GM08714 (cell line): Measurements from ENCODE around the gene GADD45A.
"Not testable (repeated sequence)": the region's sequence is repeated elsewhere in the genome, so short reads cannot be mapped to it uniquely, and the experiment has no call there.

Experiments
- H3K4me3 ChIP-seq: fragments of 200-500 bp; sonication (Bioruptor generic); 2 replicates; pipeline ENCODE4 v1.5.1; 2014; ENCODE audit warnings: mild to moderate bottlenecking, low read length, inconsistent platforms
- ZNF274 ChIP-seq: IDR thresholded peaks from 2 replicates; pipeline ENCODE4 v1.6.1; 2012; ENCODE audit warnings: mild to moderate bottlenecking, low read depth, low read length

The GADD45A gene

GRCh38 chr1:67653304-67653703 is 31.7 kb upstream of the GADD45A start:
- no peak overlapping the region for H3K4me3 ChIP-seq
- TF ChIP-seq ZNF274 = no peak

GRCh38 chr1:67655581-67655980 is 29.4 kb upstream of the GADD45A start:
- TF ChIP-seq ZNF274 = no peak
- no peak overlapping the region for H3K4me3 ChIP-seq

GRCh38 chr1:67657152-67657551 is 27.8 kb upstream of the GADD45A start:
- not testable (repeated sequence) for H3K4me3 ChIP-seq

- no peak for TF ChIP-seq ZNF274
- no peak overlapping the region for H3K4me3 ChIP-seq
Observed at GRCh38 chr1:67659229-67659628, 25.8 kb upstream of the GADD45A start.

GRCh38 chr1:67662884-67663283 is 22.1 kb upstream of the GADD45A start:
- no peak for TF ChIP-seq ZNF274
- H3K4me3 ChIP-seq = no peak overlapping the region

GRCh38 chr1:67664048-67664447 is 21.0 kb upstream of the GADD45A start:
- H3K4me3 ChIP-seq = no peak overlapping the region
- TF ChIP-seq ZNF274 = no peak

GRCh38 chr1:67665307-67665706 is 19.7 kb upstream of the GADD45A start:
- not testable (repeated sequence) for H3K4me3 ChIP-seq

GRCh38 chr1:67666636-67667035 is 18.4 kb upstream of the GADD45A start:
- H3K4me3 ChIP-seq = no peak overlapping the region
- no peak for TF ChIP-seq ZNF274

GRCh38 chr1:67668660-67669059 is 16.3 kb upstream of the GADD45A start:
- H3K4me3 ChIP-seq = no peak overlapping the region
- no peak for TF ChIP-seq ZNF274

- no peak for TF ChIP-seq ZNF274
- H3K4me3 ChIP-seq = no peak overlapping the region
Observed at GRCh38 chr1:67672260-67672803, 12.7 kb upstream of the GADD45A start.

- H3K4me3 ChIP-seq = no peak overlapping the region
- TF ChIP-seq ZNF274 = no peak
Observed at GRCh38 chr1:67673468-67674201, 11.4 kb upstream of the GADD45A start.

GRCh38 chr1:67674260-67675011 is 10.6 kb upstream of the GADD45A start:
- no peak overlapping the region for H3K4me3 ChIP-seq
- no peak for TF ChIP-seq ZNF274

- H3K4me3 ChIP-seq = no peak overlapping the region
- no peak for TF ChIP-seq ZNF274
Observed at GRCh38 chr1:67675800-67676199, 9.2 kb upstream of the GADD45A start.

GRCh38 chr1:67676287-67676686 is 8.7 kb upstream of the GADD45A start:
- TF ChIP-seq ZNF274 = no peak
- no peak overlapping the region for H3K4me3 ChIP-seq

- TF ChIP-seq ZNF274 = no peak
- H3K4me3 ChIP-seq = no peak overlapping the region
Observed at GRCh38 chr1:67676946-67677345, 8.1 kb upstream of the GADD45A start.
